Neural cell (in vitro differentiated cells): ENCODE data around the gene GPRC5B.

Experiments used
- CTCF ChIP-seq: fragments of 450-650 bp; IDR thresholded peaks from 2 replicates; pipeline ENCODE4 v1.5.1; 2014; ENCODE audit warnings: antibody characterized with exemption, mild to moderate bottlenecking, moderate library complexity; ENCODE audit not compliant: poor library complexity, severe bottlenecking
- EP300 ChIP-seq: fragments of 450-650 bp; conservative IDR thresholded peaks from 2 replicates; pipeline ENCODE4 v1.6.1; 2014; ENCODE audit warnings: antibody characterized with exemption, mild to moderate bottlenecking, moderate library complexity; ENCODE audit not compliant: poor library complexity, severe bottlenecking
- EZH2 ChIP-seq: fragments of 200-600, 300-800 bp; shearing (Covaris generic), sonication (generic); IDR thresholded peaks from 2 replicates; pipeline ENCODE4 v1.6.1; 2014; ENCODE audit warnings: antibody characterized with exemption, low read length, borderline replicate concordance, mild to moderate bottlenecking; ENCODE audit not compliant: insufficient read depth, poor library complexity, severe bottlenecking
- POLR2AphosphoS5 ChIP-seq: IDR thresholded peaks from 2 replicates; pipeline ENCODE4 v1.6.1; 2012

GRCh38 chr16:19829844-19830692 is 54.6 kb downstream of the GPRC5B start:
- no peak for TF ChIP-seq CTCF
- no peak for TF ChIP-seq POLR2AphosphoS5
- TF ChIP-seq EZH2 = no peak
- no peak for TF ChIP-seq EP300
